GM19193 (cell line): ENCODE measurements around the gene GSS.

Experiments used
- POLR2A ChIP-seq: IDR thresholded peaks from 4 replicates; pipeline ENCODE4 v1.6.1; 2011; ENCODE audit not compliant: insufficient read depth, insufficient read length; ENCODE audit errors: extremely low read depth

The GSS gene

GRCh38 chr20:34974246-34974645, 18.6 kb upstream of the GSS start:
- no peak for TF ChIP-seq POLR2A

DNA sequence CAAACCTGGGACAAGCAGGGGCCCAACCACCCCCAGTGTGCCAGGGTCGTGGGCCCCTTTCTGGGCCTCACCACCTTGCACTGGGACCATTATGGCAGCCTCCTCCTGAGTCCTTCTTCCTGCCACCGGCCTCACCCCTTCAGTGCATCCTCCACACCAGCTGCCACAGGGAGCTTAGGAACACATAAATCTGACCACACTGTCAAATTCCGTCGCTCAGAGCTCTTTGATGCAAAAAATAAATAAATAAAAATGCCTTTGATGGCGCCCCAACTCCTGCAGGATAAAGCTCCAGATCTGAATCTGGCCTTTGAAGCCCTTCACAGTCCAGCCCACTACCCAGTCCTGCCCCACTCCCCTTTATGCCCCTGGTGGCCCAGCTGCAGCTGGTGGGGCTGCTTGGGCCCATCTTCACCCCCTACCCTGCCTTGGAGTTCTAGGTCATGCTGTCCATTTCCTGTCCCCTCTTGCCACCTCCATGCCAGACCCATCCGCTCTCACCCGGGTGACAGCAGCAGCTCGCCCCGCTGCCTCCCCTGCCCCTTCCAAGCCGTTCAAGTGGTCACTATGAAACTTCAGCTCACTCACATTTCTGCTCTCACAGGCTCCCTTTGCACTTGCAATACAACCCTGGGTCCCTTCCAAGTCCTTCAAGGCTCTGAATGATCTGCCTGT, 16.1 kb upstream of the GSS start:
- no peak for TF ChIP-seq POLR2A

GRCh38 chr20:34970846-34971560, 15.4 kb upstream of the GSS start:
- no peak for TF ChIP-seq POLR2A

DNA sequence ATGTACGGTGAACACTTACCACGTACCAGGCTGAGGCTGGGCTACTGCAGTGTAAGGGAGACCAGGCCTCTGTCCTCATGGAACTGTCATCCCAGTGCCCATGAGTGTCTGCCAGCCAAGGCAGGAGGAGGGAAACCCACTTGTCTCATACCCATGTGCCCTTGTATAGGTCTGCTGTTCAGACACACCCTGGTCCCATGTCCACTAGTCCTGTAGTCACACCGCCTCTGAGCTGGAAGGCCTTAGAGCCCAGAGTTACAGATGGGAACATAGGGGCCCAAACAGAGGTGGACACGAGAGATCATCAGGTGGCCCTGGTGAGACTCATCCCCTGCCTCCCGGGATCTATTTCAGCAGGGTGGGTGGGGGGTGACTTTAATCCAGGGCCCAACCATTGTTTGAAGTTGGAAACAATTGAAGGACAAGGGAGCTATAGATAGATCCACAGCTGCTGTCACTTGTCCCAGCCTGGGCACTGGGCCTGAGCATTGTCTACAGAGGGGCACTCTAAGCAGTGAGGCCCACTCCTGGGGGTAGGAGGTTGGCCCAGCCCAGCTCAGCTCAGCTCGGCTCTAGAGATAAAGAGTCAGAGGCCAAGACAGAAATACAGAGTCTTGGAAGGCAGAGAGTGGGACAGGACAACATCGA, 14.7 kb upstream of the GSS start:
- TF ChIP-seq POLR2A, result no peak

DNA sequence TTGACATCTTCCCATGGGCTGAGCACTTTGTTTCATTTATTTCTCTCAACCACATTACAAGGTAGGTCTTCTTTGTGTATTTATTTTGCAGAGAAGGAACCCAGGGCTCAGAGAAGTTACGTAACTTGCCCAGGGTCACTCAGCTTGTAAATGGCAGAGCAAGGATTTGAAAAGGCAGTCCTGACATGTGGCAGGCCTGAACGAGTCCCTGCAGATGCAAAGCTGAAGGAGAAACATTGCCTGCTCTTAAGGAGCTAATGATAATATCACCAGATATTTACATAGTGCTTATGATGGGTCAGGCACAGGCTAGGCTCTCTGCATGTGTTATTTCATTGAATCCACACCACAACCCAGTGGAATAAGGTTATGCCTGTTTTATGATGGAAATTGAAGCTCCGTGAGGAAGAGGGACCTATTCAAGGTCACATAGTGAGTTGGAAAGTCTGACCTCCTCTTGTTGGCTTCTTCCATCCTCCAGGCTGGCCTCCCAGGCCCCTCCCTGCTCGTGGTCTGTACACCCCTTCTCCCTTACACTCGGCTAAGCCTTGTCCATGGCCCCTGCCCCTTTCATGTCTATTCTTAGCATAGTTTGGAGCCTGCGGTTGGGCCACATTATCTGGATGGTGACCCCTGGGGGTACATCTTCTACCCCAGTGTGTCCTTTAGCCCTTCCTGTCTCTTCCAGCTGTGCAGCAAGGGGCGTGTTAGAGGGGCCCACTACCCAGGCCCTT, 12.6 kb upstream of the GSS start:
- no peak for TF ChIP-seq POLR2A

GRCh38 chr20:34967421-34967820, 11.8 kb upstream of the GSS start:
- no peak for TF ChIP-seq POLR2A

GRCh38 chr20:34965051-34965450, 9.4 kb upstream of the GSS start:
- TF ChIP-seq POLR2A, result no peak

GRCh38 chr20:34964486-34964885, 8.9 kb upstream of the GSS start:
- TF ChIP-seq POLR2A, result no peak

- no peak for TF ChIP-seq POLR2A
These were observed 1.3 kb upstream of the GSS start for GRCh38 chr20:34956751-34957472.

DNA sequence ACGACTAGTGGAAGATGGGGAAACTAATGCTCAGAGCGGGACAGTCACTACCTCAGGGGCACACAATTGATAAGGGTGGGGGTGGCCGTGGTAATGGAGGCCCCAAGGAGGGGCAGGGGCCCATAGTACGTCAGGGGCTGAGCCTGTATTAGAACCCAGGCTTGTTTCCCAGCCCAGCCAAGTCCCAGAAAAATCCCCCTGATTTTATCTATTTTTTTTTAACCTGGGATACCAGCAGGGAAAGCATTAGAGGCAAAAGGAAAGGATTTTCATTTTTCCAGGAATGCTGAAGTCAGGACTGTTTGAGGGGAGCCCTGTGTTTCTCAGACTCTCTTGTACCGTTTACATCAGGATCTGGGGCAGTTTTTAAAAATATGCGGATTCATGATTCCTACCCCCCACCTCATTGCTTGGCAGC, 444 bp upstream of the GSS start:
- no peak for TF ChIP-seq POLR2A

- TF ChIP-seq POLR2A, result no peak
These were observed 739 bp downstream of the GSS start for GRCh38 chr20:34954904-34955230.

DNA sequence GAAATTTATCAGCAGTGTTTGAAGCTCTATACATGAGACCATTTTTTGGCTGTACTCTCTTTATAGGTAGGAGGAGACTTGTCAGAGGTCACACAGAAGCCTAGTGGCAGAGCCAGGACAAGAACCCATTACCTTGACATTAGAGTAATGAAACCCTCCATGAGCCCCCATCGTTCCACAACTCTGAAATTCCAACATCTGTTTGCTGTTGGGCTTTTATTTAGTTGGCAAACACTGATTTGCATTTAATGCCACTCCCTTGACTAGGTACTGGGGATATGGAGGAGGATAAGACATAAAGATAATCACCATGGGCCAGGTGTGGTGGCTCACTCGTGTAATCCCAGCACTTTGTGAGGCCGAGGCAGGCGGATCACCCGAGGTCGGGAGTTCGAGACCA, 1.6 kb downstream of the GSS start:
- no peak for TF ChIP-seq POLR2A

DNA sequence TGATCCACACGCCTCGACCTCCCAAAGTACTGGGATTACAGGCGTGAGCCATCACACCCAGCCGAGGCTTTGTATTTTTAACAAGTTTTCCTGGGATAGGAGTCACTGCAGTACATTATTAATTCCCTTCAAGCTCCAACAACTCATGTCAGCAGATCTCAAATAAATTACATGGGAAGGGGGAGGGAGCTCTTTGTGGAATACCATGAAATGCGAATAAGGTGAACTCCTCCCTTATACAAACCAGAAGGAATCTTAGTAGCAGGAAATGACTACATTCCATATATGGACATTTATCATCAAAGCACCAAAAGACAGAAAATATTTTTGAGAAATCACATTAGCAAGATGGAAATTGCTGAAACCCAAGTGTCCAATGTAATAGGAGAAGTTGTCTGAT, 2.9 kb downstream of the GSS start:
- no peak for TF ChIP-seq POLR2A

- TF ChIP-seq POLR2A, result no peak
These were observed 4.0 kb downstream of the GSS start for GRCh38 chr20:34951652-34952051.

GRCh38 chr20:34951252-34951651, 4.4 kb downstream of the GSS start:
- no peak for TF ChIP-seq POLR2A
